DMS114 treated with DMSO at 0.1 percent for 48 hours (cell line): ENCODE measurements around the gene RAPSN.
A peak's percentile ranks its signal among the peaks of the same experiment; 100 is the strongest.

Experiments
- DNase-seq: peaks from one replicate; lab custom pipeline; 2025; ENCODE audit not compliant: unreplicated experiment; lab: John Stamatoyannopoulos, UW

RAPSN gene

DNA sequence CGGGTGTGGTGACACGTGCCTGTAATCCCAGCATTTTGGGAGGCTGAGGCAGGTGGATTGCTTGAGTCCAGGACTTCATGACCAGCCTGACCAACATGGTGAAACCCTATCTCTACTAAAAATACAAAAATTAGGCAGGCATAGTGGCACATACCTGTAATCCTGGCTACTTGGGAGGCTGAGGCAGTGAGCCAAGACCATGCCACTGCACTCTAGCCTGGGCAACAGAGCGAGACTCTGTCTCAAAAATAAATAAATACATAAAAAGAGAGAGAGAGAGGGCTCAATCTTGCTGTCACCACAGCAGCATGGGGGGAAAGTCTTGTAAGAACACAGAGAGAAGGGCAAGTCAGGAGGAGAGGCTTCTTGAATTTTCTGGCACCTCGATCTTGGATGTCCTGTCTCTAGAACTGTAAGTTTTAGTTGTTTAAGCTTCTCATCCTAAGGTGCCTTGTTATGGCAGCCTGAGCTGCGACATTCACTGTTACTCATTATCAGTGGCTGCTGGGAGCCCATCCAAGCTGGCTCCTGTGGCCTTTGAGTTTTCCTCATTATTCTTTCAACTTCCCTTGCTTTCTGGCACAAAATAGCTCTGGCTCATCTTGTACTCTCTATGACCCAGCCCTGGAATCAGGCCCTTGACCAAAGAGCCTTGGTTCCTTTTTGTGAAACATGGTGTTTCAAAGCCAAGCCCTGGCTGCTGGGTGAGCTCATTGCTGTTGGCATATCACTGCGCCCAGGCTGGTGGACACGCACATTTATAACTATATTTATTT is 14.7 kb downstream of the RAPSN start:
- DNase-seq = no peak

DNA sequence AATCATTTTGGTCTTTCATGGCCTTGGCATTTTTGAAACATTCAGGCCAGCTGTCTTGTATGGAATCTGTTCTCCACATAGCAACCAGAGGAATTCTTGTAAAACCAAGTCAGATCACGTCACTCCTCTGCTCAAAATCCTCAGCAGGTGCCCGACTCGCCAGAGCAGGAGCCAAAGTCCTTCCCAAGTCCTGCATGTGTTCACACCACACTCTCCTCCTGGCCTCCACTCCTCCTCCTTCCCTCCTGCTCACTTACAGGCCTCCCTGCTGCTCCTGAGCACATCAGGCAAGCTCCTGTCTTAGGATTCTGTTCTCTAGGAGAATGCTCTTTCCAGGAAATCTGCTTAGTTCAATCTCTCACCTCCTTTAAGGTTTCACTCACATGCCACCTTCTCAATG is 15.8 kb downstream of the RAPSN start:
- DNase-seq = no peak

DNA sequence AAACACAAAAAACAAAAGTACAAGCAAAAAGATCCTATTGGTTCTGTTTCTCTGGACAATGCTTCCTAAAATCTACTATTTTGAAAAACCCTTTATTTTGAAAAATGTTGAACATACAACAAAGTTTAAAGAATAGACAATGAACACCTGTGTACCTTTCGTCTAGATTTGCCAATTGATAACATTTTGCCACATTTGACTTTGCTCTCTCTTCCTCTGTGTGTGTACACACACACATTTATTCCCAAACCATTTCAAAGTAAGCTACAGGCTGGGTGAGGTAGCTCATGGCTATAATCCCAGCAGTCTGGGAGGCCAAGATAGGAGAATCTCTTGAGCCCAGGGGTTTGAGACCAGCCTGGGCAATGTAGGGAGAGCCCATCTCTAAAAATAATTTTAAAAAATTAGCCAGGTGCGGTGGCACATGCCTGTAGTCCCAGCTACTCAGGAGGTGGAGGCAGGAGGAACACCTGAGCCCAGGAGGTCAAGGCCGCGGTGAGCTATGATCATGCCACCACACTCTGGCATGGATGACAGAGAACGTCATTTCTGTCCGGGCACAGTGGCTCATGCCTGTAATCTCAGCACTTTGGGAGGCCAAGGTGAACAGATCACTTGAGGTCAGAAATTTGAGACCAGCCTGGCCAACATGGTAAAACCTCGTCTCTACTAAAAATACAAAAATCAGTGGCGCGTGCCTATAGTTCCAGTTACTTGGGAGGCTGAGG is 17.4 kb downstream of the RAPSN start:
- DNase-seq = no peak

DNA sequence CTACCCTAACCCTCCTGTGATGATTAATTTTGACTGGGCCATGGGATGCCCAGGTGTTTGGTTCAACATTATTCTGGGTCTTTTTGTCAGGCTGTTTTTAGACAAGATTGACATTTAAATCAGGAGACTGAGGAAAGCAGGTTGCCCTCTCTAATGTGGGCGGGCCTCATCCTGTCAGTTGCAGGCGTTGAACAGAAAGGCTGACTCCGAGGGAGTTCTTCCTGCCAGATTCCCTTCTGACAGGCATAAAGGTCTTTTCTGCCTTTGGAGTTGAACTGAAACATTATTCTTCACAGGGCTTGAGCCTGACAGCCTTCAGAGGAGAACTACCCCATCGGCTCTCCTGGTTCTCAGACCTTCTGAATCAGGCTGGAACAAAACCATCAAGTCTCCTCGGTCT is 18.4 kb downstream of the RAPSN start:
- DNase-seq = no peak

DNA sequence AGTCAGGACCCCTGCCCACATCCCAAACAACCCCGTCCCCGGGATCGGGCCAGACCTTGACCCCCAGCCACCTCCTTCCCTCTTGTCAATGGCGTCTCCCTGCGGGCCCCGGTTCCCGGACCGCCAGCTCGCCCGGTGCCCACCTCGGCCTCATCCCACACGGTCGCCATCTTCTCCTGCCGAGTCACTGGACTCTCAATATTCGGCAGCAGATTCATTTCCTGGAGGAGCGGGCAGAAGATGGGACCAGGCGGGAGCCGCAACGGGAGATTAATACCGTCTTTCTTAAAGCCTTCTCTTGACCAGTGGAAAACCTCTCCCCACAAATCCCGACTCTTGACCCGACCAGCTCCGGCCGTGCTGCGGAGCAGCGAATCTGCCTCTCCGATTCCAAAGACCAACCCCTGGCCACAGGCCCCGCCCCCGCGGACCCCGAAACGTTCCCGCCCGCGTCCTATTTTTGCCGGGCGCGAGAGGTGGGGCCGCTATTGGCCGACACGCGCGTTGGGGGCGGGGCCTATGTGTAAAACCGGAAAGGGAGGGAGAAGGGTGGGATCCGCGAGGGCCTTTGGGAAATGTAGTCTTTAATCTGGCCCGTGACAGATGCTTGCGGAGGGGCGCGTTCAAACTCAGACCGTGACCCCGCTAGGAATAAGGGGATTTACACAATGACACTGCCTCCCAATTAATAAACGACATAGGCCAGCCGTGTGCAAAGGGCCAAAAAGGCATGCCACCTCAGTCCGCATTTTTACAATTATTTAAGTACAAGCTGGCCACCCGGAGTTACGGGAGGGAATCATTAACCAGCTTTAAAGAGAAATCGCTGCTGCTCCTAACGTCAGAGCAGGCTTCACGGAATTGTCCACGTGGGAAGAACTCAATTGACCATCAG is 22.6 kb downstream of the RAPSN start, which contains the start of gene PSMC3:
Gene PSMC3, minus strand, starts transcription at position 378 of the 895 bp plus-strand sequence. Its CDS starts 160 bp downstream, at position 218.
- DNase-seq = peak; percentile 89

DNA sequence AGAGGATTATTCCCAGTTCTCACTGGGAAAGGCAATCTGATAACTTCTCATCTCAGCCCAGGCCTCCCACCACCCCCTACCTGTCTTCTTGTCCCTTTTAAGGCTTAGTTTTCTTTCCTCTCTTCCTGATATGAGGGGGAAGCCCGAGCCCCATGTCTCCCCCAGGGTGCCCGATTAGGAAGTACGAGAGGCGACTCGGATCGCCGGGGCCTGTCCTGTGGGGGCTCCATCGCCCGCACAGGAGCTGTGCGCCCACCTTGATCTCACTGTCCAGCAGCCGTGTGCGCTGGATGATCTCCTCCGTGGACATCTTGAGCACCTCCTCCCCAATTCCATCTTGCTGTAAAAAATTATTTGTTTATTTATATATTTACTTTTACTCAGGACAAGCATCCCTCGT is 23.3 kb downstream of the RAPSN start:
- no peak for DNase-seq

DNA sequence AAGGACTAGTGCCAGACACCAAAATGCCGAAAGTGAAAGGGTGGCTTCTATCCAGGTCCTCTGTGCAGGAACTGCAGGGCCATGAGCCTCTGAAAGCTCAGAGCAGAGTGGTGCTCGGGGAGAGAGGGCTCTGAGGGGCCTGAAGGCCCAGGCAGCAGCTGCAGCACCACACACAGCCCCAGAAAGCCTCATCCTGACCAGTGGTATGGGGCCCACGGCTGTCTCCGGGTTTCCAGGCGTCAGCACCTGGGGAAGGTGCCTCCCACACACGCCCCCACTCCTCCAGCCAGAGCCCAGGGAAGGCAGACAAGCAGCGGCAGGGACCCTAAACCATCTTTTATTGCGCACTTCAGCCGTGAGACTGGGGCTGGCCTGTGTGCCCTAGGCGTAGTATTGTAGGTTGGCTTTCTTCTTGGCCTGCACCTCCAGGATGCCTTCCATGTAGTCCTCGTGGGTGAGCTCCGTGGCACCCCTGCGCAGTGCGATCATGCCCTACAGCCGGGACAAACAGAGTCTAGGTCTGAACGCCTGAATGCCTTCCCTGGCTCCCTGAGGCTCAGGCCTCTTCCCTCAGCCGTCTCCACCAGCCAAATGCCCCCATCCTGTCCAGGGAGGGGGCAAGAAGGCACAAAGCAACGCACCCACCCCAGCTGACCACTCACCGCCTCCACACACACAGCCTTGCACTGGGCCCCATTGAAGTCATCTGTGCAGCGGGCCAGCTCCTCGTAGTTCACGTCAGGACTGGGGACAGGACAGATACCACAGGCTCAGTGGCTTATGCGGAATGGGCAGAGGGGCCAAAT is 30.3 kb downstream of the RAPSN start:
- DNase-seq = no peak

DNA sequence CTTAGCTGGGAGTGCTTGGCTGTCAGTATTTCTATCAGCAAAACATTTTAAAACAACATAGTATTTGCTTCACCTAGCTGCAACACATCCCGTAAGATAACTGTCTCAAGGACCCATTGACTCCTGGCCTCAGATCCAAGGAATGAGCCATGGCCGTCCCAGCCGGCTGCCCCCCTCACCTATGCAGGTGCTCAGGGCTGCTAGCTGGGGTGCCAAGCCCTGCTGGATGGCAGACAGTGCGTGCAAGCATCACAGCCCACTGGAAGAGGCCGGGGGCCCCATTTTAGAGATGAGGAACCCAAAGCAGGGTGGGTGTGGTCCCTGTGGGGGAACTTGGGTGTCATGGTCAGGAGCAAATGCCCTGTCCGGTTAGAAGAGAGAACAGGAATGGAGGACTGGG is 31.2 kb downstream of the RAPSN start:
- no peak for DNase-seq

DNA sequence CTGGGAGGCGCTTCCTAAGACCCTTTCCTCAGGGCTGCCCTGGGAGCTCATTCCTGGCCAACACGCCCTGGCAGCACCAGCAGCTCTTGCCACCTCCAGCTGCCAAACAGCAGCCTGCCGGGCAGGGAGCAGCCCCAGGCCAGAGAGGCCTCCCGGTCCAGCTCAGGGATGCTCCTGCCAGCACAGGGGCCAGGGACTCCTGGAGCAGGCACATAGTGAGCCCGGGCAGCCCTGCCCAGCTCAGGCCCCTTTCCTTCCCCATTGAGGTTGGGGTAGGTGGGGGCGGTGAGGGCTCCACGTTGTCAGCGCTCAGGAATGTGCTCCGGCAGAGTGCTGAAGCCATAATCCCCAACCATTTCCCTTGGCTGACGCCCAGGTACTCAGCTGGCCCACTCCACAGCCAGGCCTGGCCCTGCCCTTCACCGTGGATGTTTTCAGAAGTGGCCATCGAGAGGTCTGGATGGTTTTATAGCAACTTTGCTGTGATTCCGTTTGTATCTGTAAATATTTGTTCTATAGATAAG is 32.9 kb downstream of the RAPSN start:
- DNase-seq = no peak

DNA sequence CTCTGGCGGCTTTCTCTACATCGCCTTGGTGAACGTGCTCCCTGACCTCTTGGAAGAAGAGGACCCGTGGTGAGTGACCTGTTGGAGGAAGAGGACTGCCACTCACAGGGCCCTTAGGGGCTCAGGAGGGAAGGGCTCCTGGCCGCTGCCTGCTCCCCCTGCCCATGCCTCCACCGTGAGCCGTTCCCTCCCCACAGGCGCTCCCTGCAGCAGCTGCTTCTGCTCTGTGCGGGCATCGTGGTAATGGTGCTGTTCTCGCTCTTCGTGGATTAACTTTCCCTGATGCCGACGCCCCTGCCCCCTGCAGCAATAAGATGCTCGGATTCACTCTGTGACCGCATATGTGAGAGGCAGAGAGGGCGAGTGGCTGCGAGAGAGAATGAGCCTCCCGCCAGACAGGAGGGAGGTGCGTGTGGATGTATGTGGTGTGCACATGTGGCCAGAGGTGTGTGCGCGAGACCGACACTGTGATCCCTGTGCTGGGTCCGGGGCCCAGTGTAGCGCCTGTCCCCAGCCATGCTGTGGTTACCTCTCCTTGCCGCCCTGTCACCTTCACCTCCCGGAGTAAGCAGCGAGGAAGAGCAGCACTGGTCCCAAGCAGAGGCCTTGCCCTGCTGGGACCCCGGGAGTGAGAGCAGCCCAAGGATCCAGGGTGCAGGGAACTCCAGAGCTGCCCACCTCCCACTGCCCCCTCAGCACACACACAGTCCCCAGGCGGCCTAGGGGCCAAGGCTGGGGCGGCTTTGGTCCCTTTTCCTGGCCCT is 33.7 kb downstream of the RAPSN start:
- no peak for DNase-seq

DNA sequence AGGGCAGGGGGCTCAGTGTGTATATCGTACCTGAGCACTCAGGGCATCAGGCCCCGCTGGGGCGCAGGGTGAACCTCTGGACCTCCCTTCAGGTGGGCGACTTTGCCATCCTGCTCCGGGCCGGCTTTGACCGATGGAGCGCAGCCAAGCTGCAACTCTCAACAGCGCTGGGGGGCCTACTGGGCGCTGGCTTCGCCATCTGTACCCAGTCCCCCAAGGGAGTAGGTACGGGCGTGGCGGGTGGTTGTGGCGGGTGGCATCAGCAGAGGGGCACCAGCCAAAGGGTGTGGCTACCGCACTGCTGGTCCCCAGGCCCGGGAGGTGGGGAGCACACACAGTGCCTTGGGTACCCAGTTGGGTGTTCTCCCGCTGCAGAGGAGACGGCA is 34.3 kb downstream of the RAPSN start:
- no peak for DNase-seq

DNA sequence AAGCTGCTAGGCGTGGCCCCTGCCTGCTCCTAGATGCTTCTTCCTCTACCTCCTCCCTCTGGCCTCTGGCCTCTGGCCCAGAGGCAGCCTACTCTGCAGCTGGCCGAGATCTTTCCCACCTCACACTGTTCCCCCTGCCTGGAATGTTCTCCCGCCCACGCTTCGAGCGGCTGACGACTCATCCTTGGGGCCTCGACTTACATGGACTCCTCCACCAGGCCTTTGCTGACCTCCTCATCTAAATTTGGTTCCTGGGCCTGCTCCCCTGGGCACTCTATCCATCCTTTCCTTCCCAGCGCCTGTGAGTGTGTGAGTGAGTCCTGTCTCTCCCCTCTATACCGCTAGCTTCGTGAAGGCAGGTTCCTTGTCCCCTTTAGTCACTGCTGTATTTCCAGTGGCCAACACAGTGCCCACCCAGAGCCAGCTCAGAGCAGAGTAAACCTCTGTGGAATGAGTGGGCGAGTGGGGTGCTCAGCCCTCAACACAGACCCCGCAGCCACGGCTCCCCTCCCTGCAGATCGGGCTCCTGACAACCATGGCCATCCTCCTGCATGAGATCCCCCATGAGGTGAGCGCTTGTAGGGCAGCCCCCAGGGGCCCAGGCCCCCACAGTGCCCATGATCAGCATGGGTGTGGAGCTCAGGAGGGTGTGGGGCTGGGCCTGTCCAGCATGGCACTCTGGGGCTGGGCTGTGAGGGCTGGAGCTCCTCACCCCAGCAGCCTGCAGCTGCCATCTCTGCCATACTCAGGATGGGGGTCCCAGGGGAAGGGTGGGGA is 34.8 kb downstream of the RAPSN start:
- no peak for DNase-seq

DNA sequence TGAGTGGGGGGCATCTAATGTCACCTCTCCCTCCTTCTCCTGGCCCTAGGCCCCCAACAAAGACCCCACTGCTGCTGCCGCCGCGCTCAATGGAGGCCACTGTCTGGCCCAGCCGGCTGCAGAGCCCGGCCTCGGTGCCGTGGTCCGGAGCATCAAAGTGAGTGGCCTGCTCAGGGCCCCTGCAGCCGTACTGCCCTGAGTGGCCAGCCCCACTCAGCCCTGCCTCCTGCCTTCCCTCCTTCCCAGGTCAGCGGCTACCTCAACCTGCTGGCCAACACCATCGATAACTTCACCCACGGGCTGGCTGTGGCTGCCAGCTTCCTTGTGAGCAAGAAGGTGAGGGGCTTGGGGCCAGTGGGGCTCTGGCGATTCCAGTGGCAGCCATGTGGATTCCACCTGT is 35.6 kb downstream of the RAPSN start:
- no peak for DNase-seq

DNA sequence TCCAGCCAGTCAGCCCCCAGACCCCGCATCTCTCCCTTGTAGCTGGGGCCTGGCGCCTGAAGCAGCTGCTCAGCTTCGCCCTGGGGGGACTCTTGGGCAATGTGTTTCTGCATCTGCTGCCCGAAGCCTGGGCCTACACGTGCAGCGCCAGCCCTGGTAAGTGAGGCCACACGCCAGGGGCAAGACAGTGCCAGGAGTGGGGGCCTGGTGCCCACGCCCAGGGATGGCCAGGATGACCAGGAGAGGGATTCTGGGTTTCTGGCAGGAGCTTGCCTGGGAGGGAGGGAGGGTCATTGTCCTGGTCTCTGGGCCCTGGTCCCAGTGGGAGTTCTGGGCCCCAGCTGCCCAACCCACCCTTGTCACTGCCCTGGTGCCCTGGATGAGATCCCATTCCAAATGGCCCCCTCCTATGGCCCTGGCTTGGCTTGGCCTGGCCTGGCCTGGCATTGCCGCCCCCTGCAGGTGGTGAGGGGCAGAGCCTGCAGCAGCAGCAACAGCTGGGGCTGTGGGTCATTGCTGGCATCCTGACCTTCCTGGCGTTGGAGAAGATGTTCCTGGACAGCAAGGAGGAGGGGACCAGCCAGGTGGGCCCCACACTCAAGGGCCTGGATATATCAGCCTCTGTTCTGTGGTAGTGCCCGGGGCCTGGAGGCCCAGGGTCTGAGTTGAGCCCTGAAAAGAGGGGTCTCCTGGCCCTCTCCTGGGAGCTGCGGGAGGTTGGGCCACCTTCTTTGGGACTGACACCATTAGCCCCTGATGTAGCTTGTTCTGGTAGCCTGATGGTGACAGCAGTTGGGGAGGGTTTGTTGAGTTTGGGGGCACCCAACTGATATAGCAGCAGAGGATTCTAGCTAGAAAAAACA is 36.8 kb downstream of the RAPSN start:
- DNase-seq = no peak

DNA sequence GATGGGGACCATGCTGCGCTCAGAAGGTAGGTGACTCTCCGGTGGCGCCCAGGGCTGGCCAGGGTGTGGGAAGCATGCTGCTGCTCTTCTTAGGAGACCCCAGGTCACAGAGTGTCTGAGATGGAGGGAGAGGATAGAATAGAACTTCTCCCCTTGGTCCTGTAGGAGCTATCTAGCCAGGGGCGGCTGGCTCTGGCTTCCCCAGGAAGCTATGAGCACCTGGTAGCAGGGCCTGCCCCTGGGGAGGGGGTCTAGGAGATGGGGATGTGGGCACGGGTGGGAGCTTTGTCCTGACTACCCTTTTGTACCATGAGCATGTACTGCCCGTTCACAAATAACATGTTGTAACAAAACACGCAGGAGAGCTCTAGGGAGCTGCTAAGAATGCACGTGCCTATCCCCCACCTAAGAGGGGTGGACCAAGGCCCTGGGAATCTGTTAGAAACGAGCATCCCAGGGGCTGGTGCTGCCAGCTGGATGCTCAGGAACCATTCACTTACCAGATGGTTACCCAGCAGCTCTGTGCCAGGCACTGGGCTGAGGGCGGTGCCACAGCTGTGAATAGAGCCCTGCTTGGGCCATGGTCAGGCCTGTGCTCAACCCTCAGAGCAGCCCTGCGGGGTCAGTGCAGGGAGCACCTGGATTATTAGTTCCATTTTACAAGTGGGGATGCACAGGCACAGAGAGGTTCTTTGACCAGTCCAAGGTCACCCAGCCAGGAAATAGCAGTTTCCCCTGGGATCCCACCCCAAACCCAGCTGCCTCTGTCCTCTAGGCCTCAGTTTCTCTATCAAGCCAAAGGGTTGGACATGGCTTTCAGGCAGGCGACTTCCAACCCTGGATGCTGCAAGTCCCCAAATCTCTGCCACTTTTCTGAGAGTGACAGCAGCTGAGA is 38.3 kb downstream of the RAPSN start:
- no peak for DNase-seq

DNA sequence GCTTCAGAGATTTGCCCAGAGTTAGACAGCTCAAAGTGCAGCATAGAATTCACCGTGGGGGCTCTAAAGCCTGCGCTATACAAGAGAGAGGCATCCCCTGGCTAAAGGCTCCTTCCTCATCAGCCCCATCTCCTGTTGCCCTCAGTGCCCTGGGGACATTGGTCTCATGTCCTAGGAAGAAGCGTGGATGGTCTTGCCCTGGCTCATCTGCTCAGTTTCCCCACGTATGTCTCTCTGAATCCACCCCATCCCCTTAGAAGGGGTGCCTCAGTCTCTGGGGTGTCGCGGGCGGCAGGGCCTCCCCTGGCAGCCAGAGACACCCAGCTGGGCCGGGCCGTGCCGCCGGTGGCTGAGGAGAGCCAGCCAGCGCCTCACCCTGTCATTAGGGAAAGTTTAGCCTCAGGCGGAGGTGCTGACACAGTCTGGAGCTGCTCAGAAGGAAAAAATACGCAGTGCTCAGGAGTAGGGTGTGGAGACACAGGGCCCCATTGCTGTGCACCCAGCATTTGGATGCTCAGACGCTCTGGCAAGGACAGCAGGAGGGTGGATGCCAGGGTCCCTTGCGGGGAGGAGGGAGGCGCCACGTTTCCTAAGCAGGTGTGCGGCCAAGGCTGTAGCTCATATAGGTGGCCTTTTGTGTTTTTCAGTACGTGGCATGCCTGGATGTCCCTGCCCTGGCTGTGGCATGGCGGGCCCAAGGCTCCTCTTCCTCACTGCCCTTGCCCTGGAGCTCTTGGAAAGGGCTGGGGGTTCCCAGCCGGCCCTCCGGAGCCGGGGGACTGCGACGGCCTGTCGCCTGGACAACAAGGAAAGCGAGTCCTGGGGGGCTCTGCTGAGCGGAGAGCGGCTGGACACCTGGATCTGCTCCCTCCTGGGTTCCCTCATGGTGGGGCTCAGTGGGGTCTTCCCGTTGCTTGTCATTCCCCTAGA is 39.2 kb downstream of the RAPSN start:
- DNase-seq = no peak
